GM12878 (cell line): ENCODE results near the gene SLC2A9. TPM values are rescaled to one million over a fixed set of nuclear protein-coding genes. Genes with fewer than 3 reads are reported as not detected.

Source experiments
- ATAC-seq: fragments of 200-7000 bp; cut with Tn5 transposase; 3 replicates; pipeline ENCODE4 v1.9.1; 2020; ENCODE audit warnings: mild to moderate bottlenecking, moderate library complexity
- BruUV-seq: library from RNA; stranded (reverse); fragments of 400-500 nt; replicated peaks from 2 replicates; lab custom pipeline; 2021; lab: Mats Ljungman, UMichigan
- CTCF ChIA-PET: fragments of 300-600 bp; sonication (Branson Sonifier 250); formaldehyde crosslinking; extraction: SDS; loops from one replicate; lab custom pipeline; 2021; ENCODE audit warnings: inconsistent platforms; lab: Yijun Ruan, JAX
- POLR2A ChIA-PET: fragments of 350-600 bp; formaldehyde crosslinking; extraction: SDS; loops from one replicate; lab custom pipeline; 2021; ENCODE audit warnings: inconsistent platforms; lab: Charles Lee
- RAD21 ChIA-PET: fragments of 300-600 bp; sonication (Branson Sonifier 250); formaldehyde crosslinking; loops from one replicate; lab custom pipeline; 2023; ENCODE audit warnings: antibody characterized with exemption; ENCODE audit not compliant: unreplicated experiment; lab: Charles Lee
- SMC1A ChIA-PET: fragments of 300-600 bp; sonication (Branson Sonifier 250); formaldehyde crosslinking; loops from one replicate; lab custom pipeline; 2023; ENCODE audit not compliant: unreplicated experiment, uncharacterized antibody; lab: Charles Lee
- DNase-seq: peaks from one replicate; pipeline ENCODE4 v3.0.0-alpha.2; 2011; ENCODE audit warnings: low read depth, low spot score
- FAIRE-seq: peaks from 3 replicates; lab custom pipeline; 2011; peaks lifted over from hg19 to GRCh38; lab: Jason Lieb, UNC
- H2AFZ ChIP-seq: 2 replicates; pipeline ENCODE4 v1.6.0; 2011; ENCODE audit warnings: low read depth, low read length, control low read depth; ENCODE audit not compliant: control insufficient read depth
- H3K27ac ChIP-seq: 2 replicates; pipeline ENCODE4 v1.5.1; 2011; ENCODE audit warnings: control low read depth; ENCODE audit not compliant: control insufficient read depth, insufficient read depth
- H3K27me3 ChIP-seq, 2 experiments: replicated peaks in 1 of 2; 2 replicates each; pipeline versions ENCODE4 v1.6.0 to v1.6.1; 2011; ENCODE audit warnings: low read length in 1 of 2; ENCODE audit not compliant: control insufficient read depth in 2 of 2, insufficient read depth in 2 of 2
- H3K36me3 ChIP-seq, 2 experiments: 2 replicates each; pipeline ENCODE4 v1.5.1; 2011; ENCODE audit warnings: low read length in 1 of 2; ENCODE audit not compliant: control insufficient read depth in 2 of 2, insufficient read depth in 2 of 2
- H3K4me1 ChIP-seq: 2 replicates; pipeline ENCODE4 v1.6.1; 2011; ENCODE audit warnings: mild to moderate bottlenecking, low read length, moderate library complexity, mixed read lengths; ENCODE audit not compliant: control insufficient read depth, insufficient read depth
- H3K4me2 ChIP-seq: 2 replicates; pipeline ENCODE4 v1.6.0; 2011; ENCODE audit warnings: control low read depth; ENCODE audit not compliant: control insufficient read depth, insufficient read depth
- H3K4me3 ChIP-seq: fragments of 200-600 bp; sonication (generic); 2 replicates; pipeline ENCODE4 v1.5.1; 2016
- H3K79me2 ChIP-seq: 2 replicates; pipeline ENCODE4 v1.6.0; 2011; ENCODE audit warnings: low read length; ENCODE audit not compliant: control insufficient read depth, insufficient read depth
- H3K9ac ChIP-seq: 2 replicates; pipeline ENCODE4 v1.8.0; 2011; ENCODE audit warnings: low read length, control low read depth, mixed read lengths; ENCODE audit not compliant: control insufficient read depth, insufficient read depth
- H3K9me3 ChIP-seq: replicated peaks from 3 replicates; pipeline ENCODE4 v1.5.1; 2011; ENCODE audit warnings: mild to moderate bottlenecking, low read length; ENCODE audit not compliant: control insufficient read depth, insufficient read depth
- H4K20me1 ChIP-seq: 2 replicates; pipeline ENCODE4 v1.6.0; 2011; ENCODE audit not compliant: control insufficient read depth, insufficient read depth
- BCL3 ChIP-seq: IDR thresholded peaks from 2 replicates; pipeline ENCODE4 v1.6.1; 2011; ENCODE audit warnings: borderline replicate concordance, low read depth, mild to moderate bottlenecking, moderate library complexity, low read length; ENCODE audit not compliant: insufficient read depth, poor library complexity, severe bottlenecking
- BRCA1 ChIP-seq: IDR thresholded peaks from 2 replicates; pipeline ENCODE4 v1.6.1; 2011; ENCODE audit warnings: low read depth, low read length, improper control_type of control experiment
- CREM ChIP-seq: IDR thresholded peaks from 2 replicates; pipeline ENCODE4 v1.6.1; 2014; ENCODE audit warnings: antibody characterized with exemption, low read depth
- E2F4 ChIP-seq: IDR thresholded peaks from 2 replicates; pipeline ENCODE4 v1.6.1; 2012; ENCODE audit warnings: low read depth, low read length, improper control_type of control experiment
- EP300 ChIP-seq, 2 experiments: fragments of 150-350 bp in 1 of 2; IDR thresholded peaks; 2 replicates each; pipeline ENCODE4 v1.6.1; 2011 to 2012; ENCODE audit warnings: low read depth in 2 of 2, low read length in 2 of 2, borderline replicate concordance in 1 of 2, improper control_type of control experiment in 1 of 2, inconsistent platforms in 1 of 2; ENCODE audit not compliant: control insufficient read depth in 1 of 2
- EZH2 ChIP-seq: IDR thresholded peaks from 2 replicates; pipeline ENCODE4 v1.6.1; 2012; ENCODE audit warnings: low read depth, mild to moderate bottlenecking, control low read depth, inconsistent platforms, low read length, borderline replicate concordance; ENCODE audit not compliant: control insufficient read depth
- FOS ChIP-seq: IDR thresholded peaks from 3 replicates; pipeline ENCODE4 v1.6.1; 2011; ENCODE audit warnings: borderline replicate concordance; ENCODE audit not compliant: insufficient read length; ENCODE audit errors: extremely low read depth
- HCFC1 ChIP-seq: fragments of 150-350 bp; IDR thresholded peaks from 2 replicates; pipeline ENCODE4 v1.6.1; 2014; ENCODE audit warnings: low read length
- IRF3 ChIP-seq: fragments of 450-650 bp; IDR thresholded peaks from 2 replicates; pipeline ENCODE4 v1.6.1; 2014; ENCODE audit warnings: mild to moderate bottlenecking
- PAX8 ChIP-seq: fragments of 450-650 bp; IDR thresholded peaks from 2 replicates; pipeline ENCODE4 v1.6.1; 2017; ENCODE audit warnings: mild to moderate bottlenecking, moderate library complexity
- REST ChIP-seq: IDR thresholded peaks from 2 replicates; pipeline ENCODE4 v1.6.1; 2012; ENCODE audit warnings: mild to moderate bottlenecking, low read depth, low read length
- SUPT20H ChIP-seq: IDR thresholded peaks from 2 replicates; pipeline ENCODE4 v1.6.1; 2011; ENCODE audit warnings: low read depth, mild to moderate bottlenecking, low read length, moderate library complexity, borderline replicate concordance; ENCODE audit not compliant: control insufficient read depth
- SUZ12 ChIP-seq: fragments of 200-600 bp; sonication (generic); IDR thresholded peaks from one replicate; pipeline ENCODE4 v1.6.1; 2018; ENCODE audit warnings: antibody characterized with exemption, mild to moderate bottlenecking; ENCODE audit not compliant: unreplicated experiment
- TARDBP ChIP-seq: IDR thresholded peaks from 2 replicates; pipeline ENCODE4 v1.6.1; 2016; ENCODE audit warnings: borderline replicate concordance
- WGBS: methylation state at CpG from one replicate; pipeline ENCODE4 v1.1.6; 2016; ENCODE audit warnings: low lambda C conversion rate; ENCODE audit not compliant: insufficient replicate concordance, insufficient coverage; ENCODE audit errors: missing lambda C conversion rate; 5-methylcytosine and 5-hydroxymethylcytosine counted together
- in situ Hi-C: fragments of 300-500 bp; cut with MboI; formaldehyde crosslinking; loops from 9 replicates; pipeline ENCODE4 v1.14.3; 2018; ENCODE audit warnings: mixed read lengths
- intact Hi-C: fragments of 100-400 bp; cut with micrococcal nuclease; formaldehyde crosslinking; loops from one replicate; pipeline ENCODE4 v1.14.2; 2022; ENCODE audit not compliant: unreplicated experiment
- polyA plus RNA-seq, 11 experiments: library from polyadenylated mRNA; depleted of rRNA in 4 of 11; unstranded in 6 of 11; stranded (reverse) in 5 of 11; fragments of >200 nt; fragmentation: Nextera tagmentation in 4 of 11; fragmentation: Illumina TruSeq in 1 of 11; extraction: Ambion mirVana in 4 of 11; extraction: Trizol in 1 of 11; gene quantifications; 1 replicate in 1 of 11; 2 replicates in 10 of 11; pipeline versions ENCODE4 v1.2.1 to v1.2.3, GENCODE V29; 2011 to 2016; ENCODE audit warnings: inconsistent platforms in 2 of 11, missing spikeins in 2 of 11, low read depth in 1 of 11
- total RNA-seq, 4 experiments: library from RNA; depleted of rRNA in 3 of 4; stranded (reverse); fragments of >200 nt in 3 of 4; fragmentation: Illumina TruSeq in 1 of 4; extraction: Trizol in 1 of 4; gene quantifications; 2 replicates each; pipeline versions ENCODE4 v1.2.1 to v1.2.3, GENCODE V29; 2013 to 2021

The SLC2A9 gene
- total and polyA plus RNA-seq, 10 of the 15 experiments (the other 5 are each of a cell fraction or from before 2014, with no cell fraction given), result 0.28 to 2.8 (median 1.2) TPM

- Histone ChIP-seq H3K79me2 (no peaks in the 10 kb centered on the region), H3K9ac (no peak overlapping the region), H3K27me3 (no peaks in the 10 kb centered on the region), H3K4me3 (no peak overlapping the region), H2AFZ (no peak overlapping the region), H3K9me3 (no peaks in the 10 kb centered on the region), H3K27ac (no peak overlapping the region), H3K4me1 (no peaks in the 10 kb centered on the region; the same call in 1 of the 2 replicates), H3K36me3 (no peaks in the 10 kb centered on the region), H4K20me1 (no peaks in the 10 kb centered on the region), H3K4me2 (no peak overlapping the region)
- DNase-seq (no peak), ATAC-seq (no peak), FAIRE-seq (no peak)
- intact Hi-C loops, result no loop called here
- POLR2A ChIA-PET, result no interaction called here
- BruUV-seq, result no TSS peak
- 89% methylated on average over 5 of the region's 5 CpGs for WGBS
- RAD21 ChIA-PET, result interaction anchor here (0.9 kb wide), 1 partner anchor 71 kb away, joined by 3 read pairs; no protein-coding TSS in a partner anchor
- in situ Hi-C loops, result no loop called here
- TF ChIP-seq BCL3 (no peak), REST (no peak), CREM (no peak), PAX8 (no peak), SUZ12 (no peak), HCFC1 (no peak), E2F4 (no peak), FOS (no peak), EP300 (IDR thresholded peaks at IDR 0.05; ENCODE audit: borderline replicate concordance in 1 of 2, control insufficient read depth in 1 of 2, low read depth in 2 of 2, low read length in 2 of 2) (no peak), BRCA1 (no peak), SUPT20H (no peak), EZH2 (no peak), TARDBP (no peak), IRF3 (no peak)
- SMC1A ChIA-PET, result interaction anchor here (4.7 kb wide), 1 partner anchor 78 kb away, joined by 21 read pairs; no protein-coding TSS in a partner anchor
- CTCF ChIA-PET, result interaction anchor here (0.6 to 2.5 kb wide), 2 partner anchors 19 to 78 kb away, joined by 3 to 11 read pairs; no protein-coding TSS in a partner anchor
These were observed 85.1 kb downstream of the SLC2A9 start for GRCh38 chr4:9936129-9936644.
